Measurements from ENCODE around the gene ABHD15.
A peak's percentile ranks its signal among the peaks of the same experiment; 100 is the strongest.
"Not testable (repeated sequence)": the region's sequence is repeated elsewhere in the genome, so short reads cannot be mapped to it uniquely, and the experiment has no call there.

The ABHD15 gene

DNA sequence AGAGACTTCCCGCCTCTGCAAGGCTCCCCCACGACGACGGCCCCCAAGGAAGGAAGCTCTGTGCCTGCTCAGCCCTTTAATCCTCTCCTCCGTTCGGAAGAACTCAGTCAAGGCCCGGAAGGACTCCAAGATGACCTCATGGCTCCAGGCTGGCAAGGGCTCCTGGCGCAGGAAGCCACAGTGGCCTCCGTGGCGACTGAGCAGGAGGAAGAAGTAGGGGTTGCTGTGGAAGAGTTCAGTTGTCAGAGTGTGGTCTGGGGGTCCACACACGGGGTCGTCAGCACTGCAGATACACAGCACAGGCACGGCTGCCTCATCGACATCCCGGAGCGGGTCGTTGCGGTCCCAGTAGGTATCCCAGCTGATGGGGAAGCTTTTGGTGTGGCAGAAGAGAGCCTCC is 4.2 kb downstream of the ABHD15 start:
- no peak for FAIRE-seq
- TF ChIP-seq, protein P1, sequence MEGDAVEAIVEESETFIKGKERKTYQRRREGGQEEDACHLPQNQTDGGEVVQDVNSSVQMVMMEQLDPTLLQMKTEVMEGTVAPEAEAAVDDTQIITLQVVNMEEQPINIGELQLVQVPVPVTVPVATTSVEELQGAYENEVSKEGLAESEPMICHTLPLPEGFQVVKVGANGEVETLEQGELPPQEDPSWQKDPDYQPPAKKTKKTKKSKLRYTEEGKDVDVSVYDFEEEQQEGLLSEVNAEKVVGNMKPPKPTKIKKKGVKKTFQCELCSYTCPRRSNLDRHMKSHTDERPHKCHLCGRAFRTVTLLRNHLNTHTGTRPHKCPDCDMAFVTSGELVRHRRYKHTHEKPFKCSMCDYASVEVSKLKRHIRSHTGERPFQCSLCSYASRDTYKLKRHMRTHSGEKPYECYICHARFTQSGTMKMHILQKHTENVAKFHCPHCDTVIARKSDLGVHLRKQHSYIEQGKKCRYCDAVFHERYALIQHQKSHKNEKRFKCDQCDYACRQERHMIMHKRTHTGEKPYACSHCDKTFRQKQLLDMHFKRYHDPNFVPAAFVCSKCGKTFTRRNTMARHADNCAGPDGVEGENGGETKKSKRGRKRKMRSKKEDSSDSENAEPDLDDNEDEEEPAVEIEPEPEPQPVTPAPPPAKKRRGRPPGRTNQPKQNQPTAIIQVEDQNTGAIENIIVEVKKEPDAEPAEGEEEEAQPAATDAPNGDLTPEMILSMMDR (IDR thresholded peaks at IDR 0.05; ENCODE audit: insufficient read depth, missing control alignments): no peak
- no peak for DNase-seq (ENCODE audit: insufficient read length, low spot score)

DNA sequence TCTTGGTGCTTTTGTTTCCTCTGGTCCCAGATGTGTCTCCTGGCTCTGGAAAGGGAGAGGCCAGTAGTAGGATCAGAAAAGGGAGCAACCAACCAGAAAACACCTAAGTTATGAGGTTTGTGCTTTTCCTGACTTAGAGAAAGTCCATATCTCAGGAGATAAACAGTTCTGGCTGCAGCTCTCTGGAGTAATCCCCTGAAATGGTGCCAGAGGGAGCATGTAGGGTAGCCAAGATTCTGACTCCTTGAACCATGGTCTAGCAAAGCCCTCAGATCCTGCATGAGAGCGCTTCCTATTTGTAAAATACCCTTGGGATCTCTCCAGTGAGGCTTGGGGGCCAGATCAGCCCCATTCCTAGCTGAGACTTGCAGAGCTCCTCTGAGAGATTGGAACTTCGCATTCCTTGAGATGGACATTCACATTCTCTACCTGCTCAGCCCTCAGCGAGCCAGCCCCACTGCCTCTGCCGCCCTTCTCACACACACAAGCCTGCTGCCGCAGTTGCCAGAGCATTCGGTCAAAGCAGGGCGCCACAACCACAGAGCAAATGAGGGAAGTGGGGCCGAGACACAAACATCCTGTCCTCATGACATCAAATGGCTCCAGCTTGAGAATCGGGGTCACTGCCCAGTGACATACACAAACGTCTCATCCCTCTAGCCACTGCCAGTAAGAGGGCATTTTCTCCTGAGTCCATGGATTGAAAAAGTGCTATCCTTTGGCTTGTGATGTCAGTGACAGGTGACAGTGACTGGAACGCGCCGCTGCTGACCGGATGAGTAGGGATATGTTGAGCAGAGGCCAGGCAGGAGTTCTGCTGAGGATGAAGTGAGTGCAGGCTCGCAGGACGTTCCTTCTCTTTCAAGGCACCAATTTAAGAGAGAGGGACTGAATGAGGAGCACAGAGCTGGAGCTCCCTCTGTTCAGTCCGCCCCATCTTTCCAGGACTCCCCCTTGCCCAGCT is 5.0 kb downstream of the ABHD15 start:
- FAIRE-seq: no peak
- DNase-seq (ENCODE audit: insufficient read length, low spot score): no peak
- TF ChIP-seq, protein P1 (IDR thresholded peaks at IDR 0.05; ENCODE audit: insufficient read depth, missing control alignments): no peak

DNA sequence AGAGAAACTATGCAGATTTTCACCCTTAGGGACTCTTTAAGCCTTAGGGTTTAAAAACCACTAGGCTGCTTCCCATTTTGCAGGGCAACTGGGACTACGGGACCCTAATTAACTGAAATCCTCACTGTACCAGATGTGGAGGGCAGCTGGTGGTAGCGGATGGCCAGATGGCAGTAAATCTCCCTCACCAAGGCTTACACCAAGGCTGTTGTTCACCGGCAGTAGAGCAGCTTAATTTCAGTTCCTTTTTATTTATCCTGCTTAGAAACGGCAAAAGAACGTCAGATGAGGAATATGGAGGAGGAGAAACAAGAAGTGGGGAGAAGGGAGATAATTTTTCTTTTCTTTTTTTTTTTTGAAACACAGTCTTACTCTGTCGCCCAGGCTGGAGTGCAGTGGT is 6.5 kb downstream of the ABHD15 start:
- FAIRE-seq (peak; percentile 80), DNase-seq (ENCODE audit: insufficient read length, low spot score) (peak; percentile 87)
- TF ChIP-seq, protein P1 (IDR thresholded peaks at IDR 0.05; ENCODE audit: insufficient read depth, missing control alignments): no peak

DNA sequence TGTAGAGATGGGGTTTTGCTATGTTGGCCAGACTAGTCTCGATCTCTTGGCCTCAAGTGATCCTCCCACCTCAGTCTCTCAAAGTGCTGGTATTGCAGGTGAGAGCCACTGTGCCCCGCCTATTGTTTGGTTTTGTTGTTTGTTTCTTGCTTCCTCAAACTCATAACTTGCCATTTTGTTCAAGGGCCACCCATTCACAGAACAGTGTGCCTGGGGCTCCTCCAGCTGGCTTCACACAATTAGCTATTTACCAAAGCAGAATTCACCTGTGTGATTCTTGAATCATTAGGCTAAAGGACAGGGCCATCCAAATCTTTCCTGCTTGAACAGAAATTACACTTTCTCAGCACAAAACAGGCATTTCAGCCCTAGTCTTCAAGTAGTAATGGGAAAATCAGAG is 7.2 kb downstream of the ABHD15 start:
- no peak for FAIRE-seq
- no peak for DNase-seq (ENCODE audit: insufficient read length, low spot score)
- TF ChIP-seq, protein P1 (IDR thresholded peaks at IDR 0.05; ENCODE audit: insufficient read depth, missing control alignments): no peak

DNA sequence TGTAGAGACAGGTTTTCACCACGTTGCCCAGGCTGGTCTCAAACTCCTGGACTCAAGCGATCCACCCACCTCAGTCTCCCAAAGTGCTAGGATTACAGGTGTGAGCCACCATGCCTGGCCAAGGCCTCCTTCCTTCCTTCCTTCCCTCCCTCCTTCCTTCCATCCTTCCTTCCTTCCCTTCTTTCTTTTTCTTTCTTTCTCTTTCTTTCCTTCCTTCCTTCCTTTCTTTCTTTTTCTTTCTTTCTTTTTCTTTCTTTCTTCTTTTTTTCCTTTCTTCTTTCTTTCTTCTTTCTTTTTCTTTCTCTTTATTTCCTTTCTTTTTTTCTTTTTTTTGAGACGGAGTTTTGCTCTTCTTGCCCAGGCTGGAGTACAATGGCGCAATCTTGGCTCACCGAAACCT is 8.7 kb downstream of the ABHD15 start:
- DNase-seq (ENCODE audit: insufficient read length, low spot score); FAIRE-seq: not testable (repeated sequence)

DNA sequence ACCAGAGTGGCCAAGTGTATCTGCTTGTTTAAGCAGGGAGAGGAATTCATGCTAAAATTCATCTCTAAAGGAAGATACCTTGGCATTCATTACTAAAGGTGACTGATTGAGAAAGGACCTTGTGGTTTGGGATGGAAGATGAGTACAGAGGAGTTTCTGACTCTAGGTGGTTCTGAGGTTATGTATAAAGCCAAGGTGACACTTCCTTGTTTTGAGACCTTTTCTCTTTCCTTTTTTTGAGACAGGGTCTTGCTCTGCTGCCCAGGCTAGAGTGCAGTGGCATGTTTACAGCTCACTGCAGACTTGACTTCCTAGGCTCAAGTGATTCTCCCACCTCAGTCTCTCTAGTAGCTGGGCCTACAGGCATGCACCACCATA is 9.1 kb downstream of the ABHD15 start:
- TF ChIP-seq, protein P1 (IDR thresholded peaks at IDR 0.05; ENCODE audit: insufficient read depth, missing control alignments): no peak
- DNase-seq (ENCODE audit: insufficient read length, low spot score): no peak
- FAIRE-seq: no peak

DNA sequence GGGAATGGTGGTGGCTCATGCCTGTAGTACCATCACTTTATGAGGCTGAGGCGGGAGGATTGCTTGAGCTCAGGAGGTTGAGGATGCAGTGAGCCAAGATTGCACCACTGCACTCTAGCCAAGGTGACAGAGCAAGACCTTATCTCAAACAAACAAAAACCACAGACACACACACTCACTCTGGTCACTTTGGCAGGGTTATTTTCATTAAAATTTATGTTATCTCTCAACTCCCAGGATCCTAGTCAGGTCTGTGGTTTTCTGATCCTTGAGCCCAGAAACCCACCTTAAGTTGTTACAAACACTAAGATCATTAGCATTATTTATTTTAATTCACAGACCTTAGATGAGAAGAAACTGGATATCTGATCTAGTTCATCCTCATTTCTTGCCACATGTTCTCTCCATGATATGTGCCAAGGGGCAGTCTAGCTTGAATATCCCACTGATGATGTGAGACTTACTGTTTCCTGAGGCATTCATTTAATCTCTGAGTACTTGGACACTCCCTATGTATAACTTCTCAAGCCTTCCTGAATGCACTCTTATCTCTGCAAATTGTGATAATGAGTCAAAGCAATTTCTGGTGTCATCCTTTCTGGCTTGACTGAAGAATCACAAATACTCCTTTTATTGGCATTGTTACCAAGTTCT is 9.6 kb downstream of the ABHD15 start:
- DNase-seq (ENCODE audit: insufficient read length, low spot score) (no peak), FAIRE-seq (no peak)
- TF ChIP-seq, protein P1 (IDR thresholded peaks at IDR 0.05; ENCODE audit: insufficient read depth, missing control alignments): no peak

Data from D721Med (cell line).